ENCODE data around the gene XKR7.
A peak's percentile ranks its signal among the peaks of the same experiment; 100 is the strongest.

The XKR7 gene

DNA sequence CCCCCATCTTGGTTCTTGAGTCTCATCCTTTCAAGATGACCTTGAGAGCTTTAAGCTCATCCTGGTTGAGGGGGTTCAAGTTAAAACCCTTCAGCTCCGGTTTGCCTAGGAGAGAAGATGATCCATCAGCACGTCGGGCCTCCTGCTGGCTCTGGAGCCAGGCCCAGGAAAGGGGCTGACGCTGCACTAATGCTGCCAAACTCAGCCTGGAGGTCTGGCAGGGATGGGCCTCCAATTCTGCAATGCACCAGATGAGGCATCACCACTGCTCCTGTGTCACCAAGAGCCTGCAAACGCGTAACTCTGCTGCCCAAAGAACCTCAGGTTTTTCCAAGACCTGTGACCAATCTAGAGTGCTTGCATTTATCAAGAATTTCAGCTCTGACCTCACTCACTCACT lies 22.2 kb upstream of the XKR7 start:
- no peak for DNase-seq

DNA sequence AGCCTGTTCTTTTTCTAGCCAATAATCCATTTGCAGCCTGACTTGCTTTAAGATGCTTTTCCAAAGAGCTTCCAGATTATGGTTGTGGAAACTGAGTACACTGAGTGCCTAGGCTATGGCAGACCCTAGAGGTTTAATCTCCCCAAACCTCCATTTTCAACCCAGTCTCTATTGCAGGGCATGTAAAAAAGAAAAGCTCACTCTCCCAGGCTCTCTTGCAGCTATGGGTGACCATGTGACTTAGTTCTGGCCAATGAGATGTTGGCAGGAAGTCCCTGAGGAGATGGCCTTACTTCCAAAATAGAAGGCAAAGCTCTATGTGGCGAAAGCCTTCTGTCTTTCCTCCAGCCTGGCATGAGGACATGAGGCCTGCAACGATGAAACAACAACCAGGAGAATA lies 19.9 kb upstream of the XKR7 start:
- DNase-seq = no peak

DNA sequence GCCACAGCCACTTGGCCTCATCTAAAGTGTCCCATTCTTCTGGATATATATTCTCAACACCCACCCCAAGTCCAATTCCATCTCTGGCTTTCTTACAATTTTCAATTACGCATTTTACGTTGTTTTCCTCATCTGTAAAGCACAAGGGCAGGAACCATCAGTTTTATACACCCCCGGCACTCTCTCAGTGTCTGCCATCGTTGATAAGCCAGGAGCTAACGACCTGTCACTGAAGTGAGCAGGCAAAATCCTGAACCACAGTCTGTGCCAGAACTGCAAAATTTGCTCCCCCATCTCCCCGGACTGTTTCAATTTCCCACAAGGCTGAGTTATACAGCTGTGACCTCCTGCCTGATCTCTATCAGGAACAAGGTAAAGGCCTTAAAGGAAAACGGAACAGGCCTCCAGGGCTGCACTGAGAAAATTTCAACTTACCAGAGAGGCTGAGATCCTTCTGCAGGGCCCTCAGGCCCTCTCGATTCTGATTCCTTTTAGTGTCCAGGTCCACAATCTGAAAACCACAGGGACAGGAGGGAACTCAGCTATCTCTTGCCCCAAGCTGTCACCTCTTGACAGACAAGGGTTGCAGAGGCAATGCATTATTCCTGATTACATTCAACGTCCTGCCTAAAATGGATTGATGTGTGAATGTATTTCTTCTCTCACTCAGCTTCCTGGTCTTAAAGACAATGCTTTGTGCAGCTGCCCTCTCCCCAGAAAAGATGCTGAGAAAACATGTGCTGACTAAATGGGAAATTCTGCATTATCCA lies 17.9 kb upstream of the XKR7 start:
- no peak for DNase-seq

DNA sequence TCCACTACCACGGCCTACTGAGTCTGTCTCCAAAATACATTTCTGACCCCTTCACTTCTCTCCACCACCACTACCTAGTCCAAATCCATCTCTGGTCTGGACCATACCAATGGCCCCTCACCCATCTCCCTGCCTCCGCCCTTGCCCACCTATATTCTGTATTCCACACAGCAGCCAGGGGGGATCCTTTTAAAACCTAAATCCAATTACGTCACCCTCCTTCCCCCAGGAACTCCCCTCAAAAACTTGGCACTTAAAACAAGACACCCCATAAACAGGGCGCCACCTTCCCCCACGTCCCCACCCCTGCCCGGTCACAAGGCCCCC lies 16.8 kb upstream of the XKR7 start:
- no peak for DNase-seq

DNA sequence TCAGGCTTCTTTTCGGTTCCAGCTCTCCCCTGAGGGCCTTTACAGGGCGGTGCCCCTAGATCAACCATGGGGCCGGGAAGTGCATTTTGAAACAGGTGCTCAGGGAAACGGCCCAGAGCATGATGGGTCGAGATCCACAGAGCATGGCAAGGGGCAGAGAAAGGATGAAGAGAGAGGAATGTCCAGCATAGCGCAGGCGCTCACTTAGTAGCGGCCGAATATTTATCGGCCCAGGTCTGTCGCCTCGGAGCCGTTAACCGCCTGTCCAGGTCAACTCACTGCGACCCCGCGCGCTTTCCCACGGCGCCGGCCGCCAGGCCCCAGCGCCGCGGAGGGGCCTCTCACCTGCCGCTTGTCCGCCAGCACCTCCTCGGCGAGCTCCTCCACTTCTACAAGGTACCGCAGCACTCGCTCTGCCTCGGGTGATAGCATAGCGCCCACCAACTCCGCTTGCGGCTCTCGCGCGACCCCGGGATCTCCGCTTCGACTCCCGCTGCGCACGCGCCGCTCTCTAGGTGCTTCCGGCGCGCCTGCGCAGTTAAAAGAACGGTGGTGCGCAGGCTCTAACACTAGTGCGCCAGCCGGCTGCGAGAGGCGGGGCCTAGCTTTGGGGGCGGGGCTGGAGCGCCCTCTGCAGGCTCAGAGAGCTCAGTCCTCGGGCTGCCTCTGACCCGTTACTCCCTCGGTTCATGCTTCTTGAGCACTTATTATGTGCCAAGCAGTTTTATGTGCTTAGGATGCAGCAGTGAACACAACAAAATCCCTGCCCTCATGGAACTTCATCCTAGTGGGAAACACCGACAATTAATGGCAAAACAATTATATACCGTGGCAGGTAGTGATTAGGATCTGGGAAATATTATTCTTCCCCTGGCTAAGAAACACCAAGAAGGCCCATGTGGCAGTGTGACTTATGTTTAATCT lies 16.2 kb upstream of the XKR7 start, which contains the start of gene PDRG1:
Gene PDRG1 (minus strand): TSS at position 517 of the 924 bp plus-strand sequence. CDS start 85 bp downstream, at position 432.
- DNase-seq = peak; percentile 98

DNA sequence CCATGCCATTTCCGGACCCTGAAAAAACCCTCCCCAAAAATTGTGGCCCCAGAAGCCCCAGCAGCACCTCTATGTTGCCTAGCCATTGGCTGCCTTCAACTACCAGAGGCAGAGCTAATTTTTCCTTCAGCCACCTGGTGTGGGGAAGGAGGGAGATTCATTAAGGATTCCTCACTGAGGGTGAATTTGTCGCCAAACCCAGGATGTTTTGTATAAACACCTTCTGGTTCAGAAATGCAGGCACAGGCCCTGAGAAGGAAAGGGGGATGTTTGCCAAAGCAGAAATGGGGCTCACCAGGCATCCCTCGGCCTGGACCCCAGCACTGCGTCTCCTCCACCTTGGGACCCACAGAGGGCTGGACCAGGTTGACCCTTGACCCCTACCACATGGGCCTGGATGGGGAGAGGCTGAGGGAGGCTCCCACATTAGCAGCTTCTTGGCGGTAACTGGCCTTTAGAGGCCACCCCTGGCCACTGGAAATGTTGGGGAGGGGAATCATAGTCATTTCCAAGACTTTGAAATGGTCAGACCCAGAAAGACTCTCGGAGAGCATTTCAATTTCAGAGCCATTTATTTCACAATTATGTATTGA lies 14.3 kb upstream of the XKR7 start:
- no peak for DNase-seq

DNA sequence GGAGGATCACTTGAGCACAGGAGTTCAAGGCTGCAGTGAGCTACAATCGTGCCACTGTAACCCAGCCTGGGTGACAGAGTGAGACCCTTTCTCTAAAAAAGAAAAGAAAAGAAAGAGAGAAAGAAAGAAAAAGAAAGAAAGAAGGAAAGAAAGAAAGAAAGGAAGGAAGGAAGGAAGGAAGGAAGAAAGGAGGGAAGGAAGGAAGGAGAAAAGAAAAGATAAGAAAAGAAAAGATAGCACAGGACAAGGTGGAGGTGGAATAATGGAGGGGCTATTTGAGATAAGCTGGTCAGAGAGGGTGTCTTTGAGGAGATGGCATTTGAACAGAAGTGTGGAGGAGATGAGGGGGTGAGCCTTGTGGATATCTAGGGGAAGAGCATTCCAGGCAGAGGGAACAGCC lies 13.5 kb upstream of the XKR7 start:
- no peak for DNase-seq

DNA sequence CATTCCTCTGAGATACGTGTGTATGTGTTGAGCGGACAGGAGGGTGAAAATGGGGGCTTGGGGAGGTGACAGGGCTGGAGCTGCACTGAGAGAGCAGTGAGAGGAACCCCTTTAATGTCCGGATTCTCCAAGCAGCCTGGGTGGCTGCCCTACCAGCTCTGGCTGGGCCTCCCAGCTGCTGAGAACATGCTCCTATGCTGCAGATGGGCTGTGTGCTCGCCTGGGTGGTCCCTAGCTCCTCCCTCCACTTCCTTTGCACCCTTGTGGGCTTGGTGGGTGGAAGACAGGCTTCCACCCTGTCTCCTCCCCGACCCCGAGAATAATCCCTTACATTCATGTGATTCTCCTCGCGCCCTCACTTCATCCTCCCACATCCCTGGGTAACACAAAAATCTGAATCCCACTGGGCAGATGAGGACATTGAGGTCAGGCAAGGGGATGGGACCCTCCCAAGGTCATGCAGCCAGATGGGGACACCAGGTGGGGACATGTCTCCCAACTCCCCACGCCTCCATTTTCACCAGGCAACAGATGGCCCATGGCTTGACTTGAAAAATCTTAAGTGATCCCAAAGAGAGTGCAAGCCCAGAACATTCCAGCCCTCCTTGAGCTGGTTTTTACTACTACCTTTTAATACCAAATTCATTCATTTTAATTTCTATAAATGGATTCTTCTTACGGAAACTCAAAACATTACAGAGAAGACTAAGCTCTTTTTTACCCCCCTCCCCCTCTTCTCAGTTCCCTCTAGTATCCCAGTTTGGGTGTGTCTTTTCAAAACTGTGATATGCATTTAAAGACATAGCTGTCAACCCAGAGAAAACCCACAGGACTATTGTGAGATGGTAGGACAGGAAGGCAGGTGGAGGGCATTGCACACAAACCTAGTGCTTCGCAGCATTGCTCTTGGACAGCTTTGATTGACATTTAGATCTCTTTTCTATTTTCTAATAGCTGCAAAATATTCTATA lies 11.1 kb upstream of the XKR7 start:
- no peak for DNase-seq

DNA sequence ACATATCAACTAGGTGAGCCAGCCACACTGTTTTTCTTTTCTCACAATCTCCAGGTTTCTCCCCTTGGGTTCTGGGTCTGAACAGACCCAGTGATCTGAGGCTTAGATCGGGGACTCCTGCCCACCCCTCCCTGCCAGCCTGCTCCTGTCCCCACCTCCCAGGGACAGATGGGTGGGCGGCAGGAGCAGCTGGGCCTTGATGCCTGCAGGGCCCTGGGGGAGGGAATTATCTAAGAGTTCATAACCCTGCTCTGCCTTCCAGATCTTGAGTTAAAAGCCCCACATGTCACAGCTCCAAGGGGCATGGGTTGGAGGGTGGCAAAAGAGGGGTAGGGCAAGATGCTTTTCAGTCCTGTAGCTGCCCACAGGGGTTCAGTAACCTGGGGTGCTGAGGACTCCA lies 5.2 kb upstream of the XKR7 start:
- no peak for DNase-seq

DNA sequence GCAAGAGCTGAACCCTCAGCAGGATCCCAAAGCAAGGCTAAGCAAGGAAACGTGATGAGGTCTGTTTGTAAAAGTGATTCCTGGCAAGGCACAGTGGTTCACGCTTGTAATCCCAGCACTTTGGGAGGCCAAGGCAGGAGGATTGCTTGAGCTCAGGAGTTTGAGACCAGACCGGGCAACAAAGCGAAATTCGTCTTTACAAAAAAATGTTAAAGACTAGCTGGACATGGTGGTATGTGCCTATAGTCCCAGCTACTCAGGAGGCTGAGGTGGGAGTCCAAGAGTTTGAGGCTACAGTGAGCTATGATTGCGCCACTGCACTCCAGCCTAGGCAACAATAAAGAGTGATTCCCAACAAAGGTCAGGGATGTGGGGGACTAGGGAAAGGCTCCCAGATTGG lies 4.1 kb upstream of the XKR7 start:
- DNase-seq = no peak

DNA sequence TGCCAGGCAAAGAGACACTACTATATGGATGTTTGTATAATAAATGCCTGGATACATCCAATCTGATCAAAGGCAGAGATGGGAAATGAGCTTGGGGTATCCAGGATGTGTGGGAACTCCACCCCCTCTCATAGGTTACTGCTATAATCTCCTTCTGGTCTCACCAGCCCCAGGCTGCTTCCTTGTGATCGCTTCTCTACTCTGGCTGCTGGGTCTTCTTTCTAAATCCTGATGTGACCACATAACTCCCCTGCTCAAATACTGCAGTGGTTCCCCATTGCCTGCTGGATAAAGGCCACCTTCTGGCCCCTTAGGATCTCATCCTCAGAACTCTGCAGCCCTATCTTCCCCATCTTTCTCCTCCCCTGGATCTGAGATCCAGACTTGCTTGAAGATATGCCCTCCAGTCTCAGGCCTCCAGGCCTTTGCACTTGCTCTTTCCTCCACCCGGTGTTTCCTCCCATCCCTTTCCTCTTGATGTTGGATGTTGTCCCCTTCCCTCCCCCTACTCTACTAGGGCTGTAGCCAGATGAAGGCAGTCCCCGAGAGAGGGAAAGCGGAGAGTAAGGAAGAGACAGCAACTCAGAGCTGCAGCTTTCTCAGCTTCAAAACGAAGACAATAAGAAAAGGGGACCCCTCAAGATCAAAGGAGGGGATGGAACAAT lies 828 bp upstream of the XKR7 start:
- DNase-seq = no peak

DNA sequence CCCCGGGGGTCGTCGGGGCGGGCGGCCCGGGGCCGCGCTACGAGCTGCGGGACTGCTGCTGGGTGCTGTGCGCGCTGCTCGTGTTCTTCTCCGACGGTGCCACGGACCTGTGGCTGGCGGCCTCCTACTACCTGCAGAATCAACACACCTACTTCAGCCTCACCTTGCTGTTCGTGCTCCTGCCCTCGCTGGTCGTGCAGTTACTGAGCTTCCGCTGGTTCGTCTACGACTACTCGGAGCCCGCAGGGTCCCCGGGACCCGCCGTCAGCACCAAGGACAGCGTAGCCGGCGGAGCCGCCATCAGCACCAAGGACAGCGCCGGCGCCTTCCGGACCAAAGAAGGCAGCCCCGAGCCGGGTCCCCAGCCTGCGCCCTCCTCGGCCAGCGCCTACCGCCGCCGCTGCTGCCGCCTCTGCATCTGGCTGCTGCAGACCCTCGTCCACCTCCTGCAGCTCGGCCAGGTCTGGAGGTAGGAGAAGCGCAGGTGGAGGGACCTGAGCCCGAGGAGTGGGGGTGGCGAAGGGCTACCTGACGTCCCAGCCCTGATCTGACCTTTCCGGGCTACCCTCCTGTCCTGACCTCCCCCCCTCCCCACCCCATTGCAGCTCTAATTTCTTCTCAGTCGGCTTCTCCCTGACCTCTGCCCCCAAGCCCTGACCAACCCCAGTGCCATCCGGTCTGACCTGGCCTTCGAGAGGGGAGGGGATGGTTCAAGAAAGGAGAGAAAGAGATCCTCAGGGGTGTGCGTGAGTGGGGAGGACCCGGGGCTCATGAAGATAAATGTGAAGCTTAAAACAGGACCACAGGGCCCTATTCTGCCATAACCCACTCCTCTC lies 558 bp downstream of the XKR7 start:
- DNase-seq = peak; percentile 83

DNA sequence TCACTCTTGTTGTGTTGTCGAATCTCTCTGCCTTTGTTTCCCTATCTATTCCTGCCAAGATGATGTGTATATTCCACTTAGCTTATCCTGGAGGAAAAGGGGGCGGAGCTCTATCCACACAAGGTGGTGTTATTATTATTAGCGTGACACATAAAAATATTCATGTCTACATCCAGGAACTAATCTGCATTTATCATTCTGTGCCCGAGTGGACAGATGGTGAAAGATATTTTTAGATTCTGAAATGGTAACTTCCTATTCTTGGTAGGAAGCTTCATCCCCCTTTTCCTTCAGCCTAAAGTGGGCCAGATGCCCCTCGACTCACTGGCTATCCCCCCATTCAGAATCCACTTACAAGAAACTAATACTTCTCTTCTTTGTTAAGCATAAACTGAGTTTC lies 2.0 kb downstream of the XKR7 start:
- no peak for DNase-seq

DNA sequence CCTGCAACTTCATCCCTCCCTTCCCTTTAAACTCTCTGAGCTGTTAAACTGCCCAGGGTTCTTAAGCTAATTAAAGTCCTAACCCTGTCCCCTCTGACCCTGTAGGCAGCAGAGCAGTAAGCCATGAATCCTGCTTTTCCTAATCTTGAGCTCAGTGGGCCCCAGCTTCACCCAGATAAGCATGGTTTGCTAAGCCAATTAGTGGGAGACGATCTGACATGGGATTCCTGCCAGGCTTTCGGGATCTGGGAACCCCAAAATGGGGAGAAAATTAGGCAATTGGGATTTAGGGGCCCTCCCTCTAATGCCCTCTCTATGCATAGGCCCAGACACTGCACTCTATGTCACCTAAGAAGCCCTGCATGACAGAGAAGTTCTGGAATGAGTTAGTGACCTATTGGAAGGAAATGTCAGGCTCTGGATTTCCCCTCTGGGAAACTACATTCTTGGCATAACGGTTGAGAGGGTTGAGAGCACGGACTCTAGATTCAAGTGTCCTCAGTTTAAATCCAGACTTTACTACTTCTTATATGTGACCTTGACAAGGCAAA lies 4.6 kb downstream of the XKR7 start:
- DNase-seq = no peak

DNA sequence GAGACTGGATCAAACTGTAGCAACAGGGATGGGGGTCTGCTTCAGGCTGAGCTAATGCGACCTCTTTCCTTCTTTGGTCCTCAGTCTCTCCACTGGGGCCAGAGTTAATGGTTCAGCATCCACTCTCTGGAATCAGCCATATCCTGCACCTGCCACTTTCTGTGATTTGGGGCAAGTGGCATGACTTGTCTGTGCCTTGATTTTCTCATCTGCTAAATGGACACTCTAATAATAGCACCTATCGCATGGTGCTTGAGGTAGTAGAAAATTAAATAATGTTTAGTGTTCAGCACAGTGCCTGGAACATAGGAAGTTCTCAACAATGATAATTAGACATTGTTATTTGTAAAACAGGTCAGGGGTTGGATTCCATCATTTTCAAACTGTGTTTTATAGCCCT lies 6.3 kb downstream of the XKR7 start:
- no peak for DNase-seq

DNA sequence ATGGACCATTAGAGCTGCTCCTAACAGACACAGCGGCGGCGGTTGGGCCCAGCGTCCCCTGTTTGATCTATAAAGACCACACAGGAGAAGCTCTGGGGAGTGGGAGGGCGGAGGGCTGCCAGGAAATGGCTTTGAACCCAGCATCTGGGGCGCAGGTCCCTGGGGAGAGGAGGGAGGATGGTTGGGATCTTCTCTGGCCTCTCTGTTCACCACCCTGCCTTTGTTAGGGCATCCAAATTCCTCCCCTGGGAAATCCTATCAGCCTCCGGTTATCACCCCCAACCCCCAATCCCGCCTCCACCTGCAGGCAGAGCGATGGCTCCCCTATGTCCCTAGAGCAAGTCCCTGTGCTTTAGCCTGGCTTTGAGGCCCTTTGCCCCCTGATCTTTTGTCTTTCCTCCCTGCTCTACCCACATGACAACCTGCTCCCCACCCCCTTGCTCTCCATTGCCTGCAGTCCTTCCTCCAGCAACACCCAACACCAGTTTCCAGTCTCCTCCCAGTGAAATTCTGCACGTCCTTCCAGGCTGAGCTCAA lies 7.1 kb downstream of the XKR7 start:
- no peak for DNase-seq

DNA sequence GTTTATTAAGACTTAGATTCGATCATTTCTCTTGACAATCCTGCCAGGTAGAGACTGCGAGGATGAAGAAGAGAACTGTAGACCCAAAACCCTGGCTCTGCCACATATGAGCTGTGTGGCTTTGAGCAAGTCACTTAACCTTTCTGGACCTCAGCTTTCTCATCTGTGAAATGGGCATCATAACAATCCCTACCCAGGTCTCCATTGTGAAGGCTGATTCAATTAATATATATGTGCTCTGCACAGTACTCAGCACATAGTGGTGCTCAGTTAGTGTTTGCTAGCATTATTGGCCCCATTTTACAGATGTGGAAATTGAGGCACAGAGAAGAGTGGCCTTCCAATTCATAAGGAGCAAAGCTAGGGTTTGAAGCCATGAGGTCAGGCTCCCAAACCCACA lies 7.9 kb downstream of the XKR7 start:
- no peak for DNase-seq

DNA sequence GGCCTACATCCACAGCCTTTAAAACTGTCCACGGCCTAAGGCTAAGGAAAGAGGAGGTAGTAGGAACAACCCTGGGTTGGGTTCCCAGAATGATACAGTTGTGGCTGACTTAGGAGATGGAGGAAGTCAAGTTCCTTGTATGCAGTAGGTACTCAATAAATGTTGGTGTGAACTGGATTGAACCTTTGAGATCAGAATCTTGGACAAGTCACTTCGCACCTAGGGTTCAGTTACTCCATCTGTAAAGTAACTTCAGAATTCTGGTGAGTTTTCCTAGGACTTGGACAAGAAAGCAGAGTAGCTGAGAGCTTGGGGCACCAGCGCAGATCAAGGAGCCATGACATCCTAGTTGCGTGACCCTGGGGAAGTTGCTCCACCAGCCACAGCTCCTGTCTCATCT lies 9.1 kb downstream of the XKR7 start:
- DNase-seq = no peak

DNA sequence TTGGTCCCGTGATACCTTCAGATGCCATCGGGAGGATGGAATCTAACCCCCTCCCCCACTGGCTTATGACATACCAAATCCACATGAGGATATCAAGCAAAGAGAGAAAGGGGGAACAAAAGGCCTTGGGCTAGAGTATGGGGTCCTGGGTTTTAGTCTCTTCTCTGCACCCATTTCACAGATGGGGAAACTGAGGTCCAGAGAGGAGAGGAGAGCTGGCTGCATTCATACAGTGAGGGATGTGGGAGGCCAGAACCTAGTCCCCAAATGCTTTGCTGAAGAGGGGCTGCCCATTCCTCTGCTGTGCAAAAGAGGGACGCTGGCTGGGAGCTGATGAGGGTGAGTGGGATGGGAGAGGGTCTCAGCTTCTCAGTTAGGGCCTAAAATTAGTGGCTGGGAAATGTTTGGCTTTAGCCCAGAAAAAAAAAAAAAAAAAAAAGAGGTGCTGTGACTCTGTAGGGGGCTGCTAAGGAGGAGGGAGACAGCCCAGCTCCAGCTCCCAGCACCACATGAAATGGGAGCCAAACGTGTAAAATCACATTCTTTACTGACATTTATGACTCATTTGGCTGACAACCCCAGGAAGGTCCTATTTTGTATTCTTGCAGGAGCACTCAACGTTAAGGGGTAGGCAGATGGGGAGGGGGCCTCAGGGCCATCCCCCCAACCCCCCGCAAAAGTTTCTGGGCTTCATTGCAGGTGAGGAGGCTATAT lies 11.9 kb downstream of the XKR7 start:
- no peak for DNase-seq

DNA sequence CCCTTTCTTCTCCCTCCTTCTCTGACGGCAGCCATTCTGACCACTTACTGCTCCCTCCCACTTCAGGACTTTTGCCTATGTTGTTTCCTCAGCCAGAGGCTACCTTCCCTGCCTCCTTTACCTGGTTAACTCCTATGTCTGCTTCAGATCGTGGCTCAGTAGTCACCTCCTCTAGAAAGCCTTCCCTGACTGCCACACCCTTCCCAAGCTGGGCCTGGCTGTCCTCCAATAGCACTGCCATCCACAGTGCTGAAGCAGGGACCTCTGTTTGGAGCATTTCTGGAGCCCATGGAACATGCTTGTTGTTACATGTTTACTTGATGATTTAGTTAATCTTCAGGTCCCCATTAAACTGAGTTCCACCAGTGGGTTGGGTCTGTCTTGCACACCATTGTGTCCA lies 13.8 kb downstream of the XKR7 start:
- no peak for DNase-seq
